ENCODE data around the gene TBC1D10A.

DNA sequence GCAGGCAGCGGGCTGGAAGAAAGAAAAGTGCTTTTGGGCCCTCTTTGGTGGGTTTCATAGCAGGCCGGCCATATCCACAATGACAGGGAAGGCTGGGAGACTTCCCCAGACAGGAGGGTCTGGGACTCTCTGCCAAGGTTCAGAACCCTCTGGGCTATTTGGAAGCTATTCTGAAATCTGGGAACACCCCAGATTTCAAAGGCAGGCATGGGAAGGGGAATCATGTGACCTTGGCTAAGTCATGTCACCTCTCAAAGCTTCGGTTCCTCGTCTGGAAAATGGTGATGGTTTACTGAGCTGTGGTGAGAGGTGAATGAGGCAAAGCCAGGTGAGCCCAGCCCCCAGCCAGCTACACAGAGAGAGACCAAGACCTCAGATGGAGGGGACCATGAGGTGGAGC, 42.1 kb downstream of the TBC1D10A start:
- TF ChIP-seq, protein P1, sequence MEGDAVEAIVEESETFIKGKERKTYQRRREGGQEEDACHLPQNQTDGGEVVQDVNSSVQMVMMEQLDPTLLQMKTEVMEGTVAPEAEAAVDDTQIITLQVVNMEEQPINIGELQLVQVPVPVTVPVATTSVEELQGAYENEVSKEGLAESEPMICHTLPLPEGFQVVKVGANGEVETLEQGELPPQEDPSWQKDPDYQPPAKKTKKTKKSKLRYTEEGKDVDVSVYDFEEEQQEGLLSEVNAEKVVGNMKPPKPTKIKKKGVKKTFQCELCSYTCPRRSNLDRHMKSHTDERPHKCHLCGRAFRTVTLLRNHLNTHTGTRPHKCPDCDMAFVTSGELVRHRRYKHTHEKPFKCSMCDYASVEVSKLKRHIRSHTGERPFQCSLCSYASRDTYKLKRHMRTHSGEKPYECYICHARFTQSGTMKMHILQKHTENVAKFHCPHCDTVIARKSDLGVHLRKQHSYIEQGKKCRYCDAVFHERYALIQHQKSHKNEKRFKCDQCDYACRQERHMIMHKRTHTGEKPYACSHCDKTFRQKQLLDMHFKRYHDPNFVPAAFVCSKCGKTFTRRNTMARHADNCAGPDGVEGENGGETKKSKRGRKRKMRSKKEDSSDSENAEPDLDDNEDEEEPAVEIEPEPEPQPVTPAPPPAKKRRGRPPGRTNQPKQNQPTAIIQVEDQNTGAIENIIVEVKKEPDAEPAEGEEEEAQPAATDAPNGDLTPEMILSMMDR (IDR thresholded peaks at IDR 0.05; ENCODE audit: insufficient read depth, low read depth, low read length) = no peak
- no peak for TF ChIP-seq EZH2 (IDR thresholded peaks at IDR 0.05; ENCODE audit: insufficient read depth, low read length)

Data from astrocyte (in vitro differentiated cells and primary cell).